ENCODE data around the gene MADD. TPM values are rescaled to one million over a fixed set of nuclear protein-coding genes. Genes with fewer than 3 reads are reported as not detected.

Gene MADD
- total and polyA plus RNA-seq, 2 experiments from 2014 or later = 9.9 to 17.4 TPM

GRCh38 chr11:47261291-47261800 lies 8.6 kb upstream of the MADD start:
- peaks cover 23% of the 10 kb centered on the region for H3K4me1 ChIP-seq (ENCODE audit: insufficient read depth)
- 86 to 91% methylated on average over 22 of the region's 22 CpGs for WGBS, 2 experiments (ENCODE audit: low coverage in 1 of 2, low lambda C conversion rate in 2 of 2, missing lambda C conversion rate in 2 of 2)
- no peak overlapping the region for H3K4me3 ChIP-seq

GRCh38 chr11:47264119-47264518 lies 5.8 kb upstream of the MADD start:
- H2AFZ ChIP-seq = no peak overlapping the region
- TF ChIP-seq EZH2phosphoT487 (IDR thresholded peaks at IDR 0.05; ENCODE audit: insufficient read depth, low read depth) (no peak), EZH2 (IDR thresholded peaks at IDR 0.05; ENCODE audit: insufficient read depth, poor library complexity, severe bottlenecking) (no peak)
- WGBS, 2 experiments (ENCODE audit: low coverage in 1 of 2, low lambda C conversion rate in 2 of 2, missing lambda C conversion rate in 2 of 2) = 89 to 90% methylated on average over 6 of the region's 6 CpGs
- no peaks in the 10 kb centered on the region for H3K79me2 ChIP-seq (ENCODE audit: insufficient read depth)
- H3K4me2 ChIP-seq (ENCODE audit: unreplicated experiment) = no peak overlapping the region
- no peak for DNase-seq
- H3K9ac ChIP-seq = no peak overlapping the region
- no peak overlapping the region for H3K4me3 ChIP-seq
- no peaks in the 10 kb centered on the region for H3K9me3 ChIP-seq (ENCODE audit: low read depth)
- H3K4me1 ChIP-seq (ENCODE audit: insufficient read depth) = peaks cover 22% of the 10 kb centered on the region
- no peaks in the 10 kb centered on the region for H4K20me1 ChIP-seq (ENCODE audit: insufficient read depth)
- peaks cover 15% of the 10 kb centered on the region for H3F3A ChIP-seq (ENCODE audit: insufficient read depth)
- no peaks in the 10 kb centered on the region for H3K9me2 ChIP-seq (ENCODE audit: insufficient read depth)
- H3K27ac ChIP-seq = no peak overlapping the region
- in situ Hi-C loops (cut with MboI) = no loop called here
- H3K36me3 ChIP-seq (ENCODE audit: low read depth) = no peaks in the 10 kb centered on the region
- H3K27me3 ChIP-seq (replicated peaks; ENCODE audit: insufficient read depth) = no peaks in the 10 kb centered on the region

More at GRCh38 chr11:47261291-47261800, 8.6 kb upstream of the MADD start:
- Histone ChIP-seq H3K27me3 (replicated peaks; ENCODE audit: insufficient read depth) (no peaks in the 10 kb centered on the region), H3K79me2 (ENCODE audit: insufficient read depth) (no peaks in the 10 kb centered on the region), H4K20me1 (ENCODE audit: insufficient read depth) (no peaks in the 10 kb centered on the region), H3K9ac (no peak overlapping the region), H3K9me2 (ENCODE audit: insufficient read depth) (no peaks in the 10 kb centered on the region), H2AFZ (no peak overlapping the region), H3K36me3 (ENCODE audit: low read depth) (no peaks in the 10 kb centered on the region), H3F3A (ENCODE audit: insufficient read depth) (peaks cover 10% of the 10 kb centered on the region), H3K27ac (no peak overlapping the region), H3K9me3 (ENCODE audit: low read depth) (no peaks in the 10 kb centered on the region), H3K4me2 (ENCODE audit: unreplicated experiment) (no peak overlapping the region)
- no peak for DNase-seq
- TF ChIP-seq EZH2 (IDR thresholded peaks at IDR 0.05; ENCODE audit: insufficient read depth, poor library complexity, severe bottlenecking) (no peak), EZH2phosphoT487 (IDR thresholded peaks at IDR 0.05; ENCODE audit: insufficient read depth, low read depth) (no peak)
- in situ Hi-C loops (cut with MboI) = no loop called here

- H3K27ac ChIP-seq = no peak overlapping the region
- WGBS, 2 experiments (ENCODE audit: low coverage in 1 of 2, low lambda C conversion rate in 2 of 2, missing lambda C conversion rate in 2 of 2) = 80 to 85% methylated on average over 4 of the region's 4 CpGs
- H2AFZ ChIP-seq = no peak overlapping the region
- no peaks in the 10 kb centered on the region for H3K9me2 ChIP-seq (ENCODE audit: insufficient read depth)
- no peaks in the 10 kb centered on the region for H4K20me1 ChIP-seq (ENCODE audit: insufficient read depth)
- H3K4me2 ChIP-seq (ENCODE audit: unreplicated experiment) = peak overlapping the region; percentile 50
- no peak overlapping the region for H3K9ac ChIP-seq
- no peaks in the 10 kb centered on the region for H3K36me3 ChIP-seq (ENCODE audit: low read depth)
- no peaks in the 10 kb centered on the region for H3K79me2 ChIP-seq (ENCODE audit: insufficient read depth)
- H3K4me1 ChIP-seq (ENCODE audit: insufficient read depth) = peaks cover 23% of the 10 kb centered on the region
- DNase-seq = no peak
- H3K9me3 ChIP-seq (ENCODE audit: low read depth) = no peaks in the 10 kb centered on the region
- peaks cover 15% of the 10 kb centered on the region for H3F3A ChIP-seq (ENCODE audit: insufficient read depth)
- no peak overlapping the region for H3K4me3 ChIP-seq
- TF ChIP-seq EZH2 (IDR thresholded peaks at IDR 0.05; ENCODE audit: insufficient read depth, poor library complexity, severe bottlenecking) (no peak), EZH2phosphoT487 (IDR thresholded peaks at IDR 0.05; ENCODE audit: insufficient read depth, low read depth) (no peak)
- in situ Hi-C loops (cut with MboI) = no loop called here
- no peaks in the 10 kb centered on the region for H3K27me3 ChIP-seq (replicated peaks; ENCODE audit: insufficient read depth)
These were observed 5.4 kb upstream of the MADD start for GRCh38 chr11:47264521-47264920.

GRCh38 chr11:47267876-47268275 lies 2.1 kb upstream of the MADD start:
- Histone ChIP-seq H3K9me3 (ENCODE audit: low read depth) (no peaks in the 10 kb centered on the region), H3K27me3 (replicated peaks; ENCODE audit: insufficient read depth) (no peaks in the 10 kb centered on the region), H3K36me3 (ENCODE audit: low read depth) (no peaks in the 10 kb centered on the region), H3K4me3 (no peak overlapping the region), H3K9ac (no peak overlapping the region), H3K4me1 (ENCODE audit: insufficient read depth) (peaks cover 36% of the 10 kb centered on the region), H4K20me1 (ENCODE audit: insufficient read depth) (peaks cover 3% of the 10 kb centered on the region; the same call in 1 of the 2 replicates), H3F3A (ENCODE audit: insufficient read depth) (peaks cover 29% of the 10 kb centered on the region), H3K79me2 (ENCODE audit: insufficient read depth) (peaks cover 24% of the 10 kb centered on the region), H3K4me2 (ENCODE audit: unreplicated experiment) (no peak overlapping the region), H2AFZ (no peak overlapping the region), H3K9me2 (ENCODE audit: insufficient read depth) (no peaks in the 10 kb centered on the region), H3K27ac (no peak overlapping the region)
- WGBS, 2 experiments (ENCODE audit: low coverage in 1 of 2, low lambda C conversion rate in 2 of 2, missing lambda C conversion rate in 2 of 2) = 65 to 73% methylated on average over 6 of the region's 6 CpGs
- TF ChIP-seq EZH2phosphoT487 (IDR thresholded peaks at IDR 0.05; ENCODE audit: insufficient read depth, low read depth) (no peak), EZH2 (IDR thresholded peaks at IDR 0.05; ENCODE audit: insufficient read depth, poor library complexity, severe bottlenecking) (no peak)
- no peak for DNase-seq
- in situ Hi-C loops (cut with MboI) = no loop called here
